Right forelimb (tissue), 1 donor: ENCODE results near the gene LSM3.
A peak's percentile ranks its signal among the peaks of the same experiment; 100 is the strongest.

ENCODE experiments used
- DNase-seq: peaks from one replicate; pipeline ENCODE4 v3.0.0-alpha.2; 2018

Gene LSM3

GRCh38 chr3:14201940-14202684 lies 23.5 kb downstream of the LSM3 start:
- DNase-seq, result no peak

- DNase-seq, result no peak
These were observed 24.4 kb downstream of the LSM3 start for GRCh38 chr3:14202874-14203520.

DNA sequence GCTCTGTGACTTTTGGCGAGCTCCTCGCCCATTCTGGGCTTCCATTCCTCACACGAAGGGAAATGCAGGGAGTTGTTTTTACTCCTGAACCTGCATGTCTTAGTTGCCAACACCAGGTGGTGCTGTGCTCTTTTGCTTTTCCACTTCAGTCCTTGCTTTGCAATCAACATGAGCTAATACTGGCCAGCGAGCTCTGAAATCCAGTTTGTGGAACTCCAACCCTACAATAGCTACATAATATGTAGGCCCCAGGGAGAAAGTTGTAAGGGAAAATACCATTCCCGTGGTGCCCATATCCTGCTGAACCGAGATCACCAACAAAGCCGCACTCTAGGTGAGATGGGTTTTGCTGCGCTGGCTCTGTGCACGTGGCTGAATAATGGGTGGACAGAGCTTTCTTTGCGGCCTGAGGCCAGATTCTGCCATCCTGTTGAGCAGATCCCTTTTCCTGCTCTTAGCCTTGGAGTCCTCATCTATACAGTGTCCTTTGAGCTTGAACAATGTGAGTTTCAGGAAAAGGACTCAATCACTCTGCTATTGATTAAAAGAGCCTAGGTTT lies 25.0 kb downstream of the LSM3 start:
- DNase-seq, result peak; percentile 69

DNA sequence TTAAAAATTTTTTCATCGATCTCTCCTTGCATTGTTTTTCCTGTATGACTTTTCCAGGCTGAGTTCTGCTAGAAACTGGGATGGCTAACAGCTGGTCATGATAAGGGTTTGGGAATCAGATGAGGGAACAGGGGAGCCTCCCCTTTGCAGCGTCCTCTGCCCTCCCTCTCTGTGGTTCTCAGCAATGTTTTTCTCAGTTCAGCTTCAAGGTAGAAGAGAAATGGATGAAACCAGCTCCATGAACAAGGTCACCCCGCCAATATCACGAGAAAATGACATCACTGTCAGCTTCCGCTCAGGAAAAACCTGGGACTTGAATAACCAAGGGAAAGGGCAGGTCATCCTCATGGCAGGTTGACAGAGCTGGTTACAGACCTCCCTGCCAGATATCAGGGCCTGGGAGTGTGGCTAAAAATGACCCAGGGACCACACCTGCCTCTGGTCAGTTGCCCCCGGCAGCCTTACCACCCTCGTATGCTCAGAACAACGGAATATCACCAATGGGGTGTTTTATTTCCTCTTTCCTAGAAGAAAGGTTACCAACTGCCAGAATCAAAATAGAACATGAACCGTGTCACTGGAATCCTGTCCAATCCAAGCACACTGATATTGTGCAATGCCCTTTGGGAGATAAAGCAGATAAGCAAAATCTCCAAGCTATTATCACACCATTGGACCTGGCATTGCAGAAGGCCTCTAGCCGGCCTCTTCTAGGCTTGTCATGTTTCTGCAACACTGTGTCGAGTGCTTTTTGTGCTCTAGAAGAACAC lies 26.1 kb downstream of the LSM3 start:
- no peak for DNase-seq

- DNase-seq, result no peak
These were observed 28.0 kb downstream of the LSM3 start for GRCh38 chr3:14206548-14207177.

- no peak for DNase-seq
These were observed 29.6 kb downstream of the LSM3 start for GRCh38 chr3:14208168-14208567.

DNA sequence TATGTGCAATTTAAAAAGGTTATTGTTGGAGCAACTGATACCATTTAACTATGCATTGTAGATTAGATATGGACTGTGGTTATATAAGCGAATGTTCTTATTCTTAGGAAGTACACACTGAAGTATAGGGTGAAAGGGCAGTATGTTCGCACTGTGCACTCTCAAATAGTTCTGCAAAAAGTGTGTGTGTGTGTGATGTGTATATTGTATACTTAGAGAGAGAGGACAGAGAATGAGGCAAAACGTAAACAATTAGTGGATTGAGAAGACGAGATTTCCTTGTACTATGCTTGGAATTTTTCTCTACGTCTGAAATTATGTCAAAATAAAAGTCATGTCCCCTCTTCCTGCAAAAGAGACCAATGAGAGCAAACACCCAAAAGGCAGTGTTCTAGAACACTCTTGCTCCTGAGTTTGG lies 30.4 kb downstream of the LSM3 start:
- no peak for DNase-seq

GRCh38 chr3:14209581-14210289 lies 31.1 kb downstream of the LSM3 start:
- no peak for DNase-seq

DNA sequence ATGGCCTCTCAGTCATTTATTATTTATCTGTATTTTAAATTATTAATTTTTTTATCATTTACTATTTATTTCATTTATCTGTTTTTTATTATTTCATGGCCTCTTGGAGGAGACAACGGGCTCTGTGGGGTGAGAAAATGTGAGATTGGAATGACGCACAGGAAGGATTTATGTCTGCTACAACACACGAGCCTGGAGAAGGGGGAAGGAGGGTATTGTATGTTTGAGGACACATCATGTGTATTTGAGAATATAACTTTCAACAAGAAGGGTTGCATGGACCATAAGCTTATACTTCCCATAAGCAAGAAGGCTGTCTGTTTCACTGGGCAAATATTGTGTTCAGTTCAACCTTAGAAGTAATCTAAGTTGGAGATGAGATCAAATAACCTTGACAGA lies 31.7 kb downstream of the LSM3 start:
- no peak for DNase-seq

- DNase-seq, result no peak
These were observed 32.4 kb downstream of the LSM3 start for GRCh38 chr3:14210843-14211594.

DNA sequence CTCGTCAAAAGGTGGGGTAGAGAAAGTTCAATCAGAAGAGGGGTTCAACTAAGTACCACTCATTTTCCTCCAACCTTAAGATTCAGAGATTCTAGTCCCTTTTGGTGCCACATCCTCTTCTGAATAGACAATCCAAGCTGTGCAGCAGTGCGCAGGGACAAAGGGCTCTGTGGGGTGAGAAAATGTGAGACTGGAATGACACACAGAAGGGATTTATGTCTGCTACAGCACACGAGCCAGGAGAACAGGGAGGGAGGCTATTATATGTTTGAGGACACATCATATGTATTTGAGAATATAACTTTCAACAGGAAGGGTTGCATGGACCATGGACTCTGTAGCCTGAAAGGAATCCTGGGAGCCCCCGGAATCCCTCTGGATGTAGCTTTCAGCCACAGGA lies 33.0 kb downstream of the LSM3 start:
- DNase-seq, result no peak

DNA sequence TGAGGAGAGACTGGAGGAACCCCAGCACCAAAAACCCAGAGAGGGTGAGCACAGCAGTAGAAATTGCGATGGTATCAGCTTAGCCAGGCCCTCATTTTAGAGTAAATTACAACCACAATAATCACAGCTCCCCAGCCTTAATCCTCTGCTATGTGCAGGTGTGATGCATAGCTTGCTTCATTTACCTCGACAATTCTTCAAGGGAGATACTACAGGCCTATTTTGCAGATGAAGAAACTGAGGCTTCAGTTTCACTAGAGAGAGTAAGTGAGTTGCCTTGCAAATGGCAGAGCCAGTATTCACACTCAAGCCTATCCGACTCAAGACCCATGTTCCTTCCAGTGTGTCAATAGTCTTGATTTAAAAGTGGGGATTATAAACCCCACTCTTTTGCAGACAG lies 33.4 kb downstream of the LSM3 start:
- no peak for DNase-seq

- DNase-seq, result no peak
These were observed 34.6 kb downstream of the LSM3 start for GRCh38 chr3:14213066-14213774.

GRCh38 chr3:14214764-14215163 lies 36.1 kb downstream of the LSM3 start:
- no peak for DNase-seq

GRCh38 chr3:14216257-14217048 lies 37.8 kb downstream of the LSM3 start:
- DNase-seq, result peak; percentile 64

- no peak for DNase-seq
These were observed 39.7 kb downstream of the LSM3 start for GRCh38 chr3:14218355-14218754.

- no peak for DNase-seq
These were observed 42.3 kb downstream of the LSM3 start for GRCh38 chr3:14220933-14221332.

GRCh38 chr3:14221902-14222301 lies 43.3 kb downstream of the LSM3 start:
- DNase-seq, result no peak

- no peak for DNase-seq
These were observed 43.8 kb downstream of the LSM3 start for GRCh38 chr3:14222457-14222856.
